Hepatocyte (in vitro differentiated cells): ENCODE measurements around the gene EIF3I. TPM values are rescaled to one million over a fixed set of nuclear protein-coding genes. Genes with fewer than 3 reads are reported as not detected.

Experiments used
- DNase-seq: peaks from one replicate; pipeline ENCODE4 v3.0.0-alpha.2; 2016; ENCODE audit warnings: low spot score
- H2AFZ ChIP-seq: fragments of 200-600 bp; sonication (generic); 2 replicates; pipeline ENCODE4 v1.6.0; 2016; ENCODE audit warnings: antibody characterized with exemption, mild to moderate bottlenecking
- H3K27ac ChIP-seq: fragments of 200-600 bp; sonication (generic); 2 replicates; pipeline ENCODE4 v1.5.1; 2016; ENCODE audit warnings: mild to moderate bottlenecking
- H3K27me3 ChIP-seq: fragments of 200-600 bp; sonication (generic); 2 replicates; pipeline ENCODE4 v1.6.1; 2016
- H3K36me3 ChIP-seq: fragments of 200-600 bp; sonication (generic); replicated peaks from 2 replicates; pipeline ENCODE4 v1.5.1; 2016; ENCODE audit warnings: low read depth; ENCODE audit not compliant: insufficient read depth
- H3K4me1 ChIP-seq: fragments of 200-600 bp; sonication (generic); 2 replicates; pipeline ENCODE4 v1.5.1; 2016; ENCODE audit warnings: mild to moderate bottlenecking, moderate library complexity; ENCODE audit not compliant: insufficient read depth
- H3K4me2 ChIP-seq: fragments of 200-600 bp; sonication (generic); 2 replicates; pipeline ENCODE4 v1.6.0; 2016
- H3K4me3 ChIP-seq: fragments of 200-600 bp; sonication (generic); 2 replicates; pipeline ENCODE4 v1.5.1; 2016; ENCODE audit warnings: mild to moderate bottlenecking
- H3K79me2 ChIP-seq: fragments of 200-600 bp; sonication (generic); 2 replicates; pipeline ENCODE4 v1.6.0; 2017; ENCODE audit warnings: mild to moderate bottlenecking
- H3K9me2 ChIP-seq: fragments of 200-600 bp; sonication (generic); replicated peaks from 2 replicates; pipeline ENCODE4 v1.6.0; 2017; ENCODE audit warnings: mild to moderate bottlenecking; ENCODE audit not compliant: insufficient read depth
- H3K9me3 ChIP-seq: fragments of 200-600 bp; sonication (generic); 2 replicates; pipeline ENCODE4 v1.5.1; 2016; ENCODE audit warnings: low read depth, mild to moderate bottlenecking
- H4K20me1 ChIP-seq: fragments of 200-600 bp; sonication (generic); 2 replicates; pipeline ENCODE4 v1.6.0; 2016; ENCODE audit warnings: mild to moderate bottlenecking; ENCODE audit not compliant: insufficient read depth, poor library complexity, severe bottlenecking
- CTCF ChIP-seq: fragments of 200-600 bp; sonication (generic); IDR thresholded peaks from 2 replicates; pipeline ENCODE4 v1.5.1; 2016; ENCODE audit warnings: antibody characterized with exemption, mild to moderate bottlenecking; ENCODE audit not compliant: poor library complexity
- EZH2 ChIP-seq: fragments of 200-600 bp; sonication (generic); IDR thresholded peaks from 2 replicates; pipeline ENCODE4 v1.6.1; 2016; ENCODE audit warnings: antibody characterized with exemption, mild to moderate bottlenecking, borderline replicate concordance
- EZH2phosphoT487 ChIP-seq: fragments of 200-600 bp; sonication (generic); IDR thresholded peaks from one replicate; pipeline ENCODE4 v1.6.1; 2018; ENCODE audit warnings: antibody characterized with exemption, mild to moderate bottlenecking, low read depth, moderate library complexity; ENCODE audit not compliant: unreplicated experiment, severe bottlenecking
- WGBS: methylation state at CpG from one replicate; pipeline ENCODE4 v1.1.6; 2016; ENCODE audit warnings: low lambda C conversion rate; ENCODE audit errors: missing lambda C conversion rate; 5-methylcytosine and 5-hydroxymethylcytosine counted together
- polyA plus RNA-seq: library from polyadenylated mRNA; unstranded; fragments of >200 nt; fragmentation: Nextera tagmentation; extraction: Ambion mirVana; gene quantifications from 2 replicates; pipeline ENCODE4 v1.2.1, GENCODE V29; 2016
- total RNA-seq: library from RNA; depleted of rRNA; stranded (reverse); fragments of >200 nt; gene quantifications from 2 replicates; pipeline ENCODE4 v1.2.3, GENCODE V29; 2014

The EIF3I gene
- total and polyA plus RNA-seq, 2 experiments from 2014 or later = 177 to 227 TPM

GRCh38 chr1:32263744-32264143 is 41.5 kb downstream of the EIF3I start:
- no peak overlapping the region for H3K4me3 ChIP-seq
- no peak for TF ChIP-seq EZH2
- no peak for TF ChIP-seq CTCF
- TF ChIP-seq EZH2phosphoT487 = no peak
- H3K79me2 ChIP-seq = no peaks in the 10 kb centered on the region
- 93% methylated on average over 4 of the region's 4 CpGs for WGBS
- no peaks in the 10 kb centered on the region for H3K4me1 ChIP-seq
- no peak overlapping the region for H3K27ac ChIP-seq
- no peak overlapping the region for H3K4me2 ChIP-seq
- H3K9me2 ChIP-seq = no peaks in the 10 kb centered on the region
- no peak overlapping the region for H2AFZ ChIP-seq
- H4K20me1 ChIP-seq = no peaks in the 10 kb centered on the region
- H3K36me3 ChIP-seq = no peaks in the 10 kb centered on the region
- H3K9me3 ChIP-seq = no peaks in the 10 kb centered on the region
- DNase-seq = no peak
- H3K27me3 ChIP-seq = no peaks in the 10 kb centered on the region

- Histone ChIP-seq H3K27me3 (no peaks in the 10 kb centered on the region), H3K79me2 (no peaks in the 10 kb centered on the region), H3K27ac (no peak overlapping the region), H2AFZ (no peak overlapping the region), H3K9me2 (no peaks in the 10 kb centered on the region), H3K4me2 (no peak overlapping the region), H3K4me3 (no peak overlapping the region), H3K36me3 (no peaks in the 10 kb centered on the region), H3K9me3 (no peaks in the 10 kb centered on the region), H4K20me1 (no peaks in the 10 kb centered on the region), H3K4me1 (no peaks in the 10 kb centered on the region)
- DNase-seq = no peak
- 98% methylated on average over 9 of the region's 9 CpGs for WGBS
- no peak for TF ChIP-seq CTCF
- no peak for TF ChIP-seq EZH2phosphoT487
- TF ChIP-seq EZH2 = no peak
Observed at GRCh38 chr1:32265846-32266245, 43.6 kb downstream of the EIF3I start.

- Histone ChIP-seq H3K79me2 (no peaks in the 10 kb centered on the region), H3K4me3 (no peak overlapping the region), H2AFZ (no peak overlapping the region), H3K9me3 (no peaks in the 10 kb centered on the region), H3K4me1 (no peaks in the 10 kb centered on the region), H3K27me3 (no peaks in the 10 kb centered on the region), H4K20me1 (no peaks in the 10 kb centered on the region), H3K4me2 (no peak overlapping the region), H3K36me3 (no peaks in the 10 kb centered on the region), H3K9me2 (no peaks in the 10 kb centered on the region), H3K27ac (no peak overlapping the region)
- WGBS = 76% methylated on average over 7 of the region's 7 CpGs
- no peak for TF ChIP-seq EZH2phosphoT487
- DNase-seq = no peak
Observed at GRCh38 chr1:32266921-32267591, 44.8 kb downstream of the EIF3I start.

- H3K79me2 ChIP-seq = no peaks in the 10 kb centered on the region
- H2AFZ ChIP-seq = no peak overlapping the region
- no peak overlapping the region for H3K27ac ChIP-seq
- H3K4me2 ChIP-seq = no peak overlapping the region
- no peaks in the 10 kb centered on the region for H3K9me2 ChIP-seq
- TF ChIP-seq CTCF = no peak
- TF ChIP-seq EZH2phosphoT487 = no peak
- TF ChIP-seq EZH2 = no peak
- peaks cover 8% of the 10 kb centered on the region for H3K4me1 ChIP-seq
- DNase-seq = no peak
- no peaks in the 10 kb centered on the region for H3K9me3 ChIP-seq
- H3K4me3 ChIP-seq = no peak overlapping the region
- no peaks in the 10 kb centered on the region for H3K27me3 ChIP-seq
- no peaks in the 10 kb centered on the region for H3K36me3 ChIP-seq
- no peaks in the 10 kb centered on the region for H4K20me1 ChIP-seq
Observed at GRCh38 chr1:32269744-32270143, 47.5 kb downstream of the EIF3I start.
